ENCODE data around the gene SCN1B.
"Not testable (repeated sequence)": the region's sequence is repeated elsewhere in the genome, so short reads cannot be mapped to it uniquely, and the experiment has no call there.

The SCN1B gene

GRCh38 chr19:35013820-35014754 lies 16.2 kb upstream of the SCN1B start:
- in situ Hi-C loops (cut with HindIII; ENCODE audit: low pct_ligation_motif_present, low pct_unique_long_range_greater_than_20kb, low sequenced_read_pairs): no loop called here
- DNase-seq: no peak

GRCh38 chr19:35014774-35015173 lies 15.5 kb upstream of the SCN1B start:
- DNase-seq; in situ Hi-C loops (cut with HindIII; ENCODE audit: low pct_ligation_motif_present, low pct_unique_long_range_greater_than_20kb, low sequenced_read_pairs): not testable (repeated sequence)

GRCh38 chr19:35015270-35015953 lies 14.9 kb upstream of the SCN1B start:
- no peak for DNase-seq
- in situ Hi-C loops (cut with HindIII; ENCODE audit: low pct_ligation_motif_present, low pct_unique_long_range_greater_than_20kb, low sequenced_read_pairs): no loop called here

GRCh38 chr19:35015954-35016351 lies 14.3 kb upstream of the SCN1B start:
- in situ Hi-C loops (cut with HindIII; ENCODE audit: low pct_ligation_motif_present, low pct_unique_long_range_greater_than_20kb, low sequenced_read_pairs): no loop called here
- DNase-seq: no peak

GRCh38 chr19:35017507-35017906 lies 12.8 kb upstream of the SCN1B start:
- in situ Hi-C loops (cut with HindIII; ENCODE audit: low pct_ligation_motif_present, low pct_unique_long_range_greater_than_20kb, low sequenced_read_pairs): no loop called here
- DNase-seq: no peak

GRCh38 chr19:35018379-35018778 lies 11.9 kb upstream of the SCN1B start:
- in situ Hi-C loops (cut with HindIII; ENCODE audit: low pct_ligation_motif_present, low pct_unique_long_range_greater_than_20kb, low sequenced_read_pairs): no loop called here
- no peak for DNase-seq

- in situ Hi-C loops (cut with HindIII; ENCODE audit: low pct_ligation_motif_present, low pct_unique_long_range_greater_than_20kb, low sequenced_read_pairs): no loop called here
- DNase-seq: no peak
Observed at GRCh38 chr19:35019144-35019543, 11.1 kb upstream of the SCN1B start.

- DNase-seq: no peak
- in situ Hi-C loops (cut with HindIII; ENCODE audit: low pct_ligation_motif_present, low pct_unique_long_range_greater_than_20kb, low sequenced_read_pairs): no loop called here
Observed at GRCh38 chr19:35021016-35021415, 9.3 kb upstream of the SCN1B start.

- in situ Hi-C loops (cut with HindIII; ENCODE audit: low pct_ligation_motif_present, low pct_unique_long_range_greater_than_20kb, low sequenced_read_pairs): no loop called here
- DNase-seq: no peak
Observed at GRCh38 chr19:35021596-35021995, 8.7 kb upstream of the SCN1B start.

- no peak for DNase-seq
Observed at GRCh38 chr19:35022460-35022859, 7.8 kb upstream of the SCN1B start.

GRCh38 chr19:35023428-35023827 lies 6.8 kb upstream of the SCN1B start:
- no peak for DNase-seq

More at GRCh38 chr19:35022460-35022859, 7.8 kb upstream of the SCN1B start:
- in situ Hi-C loops (cut with HindIII; ENCODE audit: low pct_ligation_motif_present, low pct_unique_long_range_greater_than_20kb, low sequenced_read_pairs): no loop called here

GRCh38 chr19:35024095-35024494 lies 6.2 kb upstream of the SCN1B start:
- in situ Hi-C loops (cut with HindIII; ENCODE audit: low pct_ligation_motif_present, low pct_unique_long_range_greater_than_20kb, low sequenced_read_pairs): no loop called here
- DNase-seq: no peak

More at GRCh38 chr19:35023428-35023827, 6.8 kb upstream of the SCN1B start:
- in situ Hi-C loops (cut with HindIII; ENCODE audit: low pct_ligation_motif_present, low pct_unique_long_range_greater_than_20kb, low sequenced_read_pairs): no loop called here

GRCh38 chr19:35025969-35026368 lies 4.3 kb upstream of the SCN1B start:
- no peak for DNase-seq
- in situ Hi-C loops (cut with HindIII; ENCODE audit: low pct_ligation_motif_present, low pct_unique_long_range_greater_than_20kb, low sequenced_read_pairs): no loop called here

GRCh38 chr19:35026418-35026817 lies 3.9 kb upstream of the SCN1B start:
- in situ Hi-C loops (cut with HindIII; ENCODE audit: low pct_ligation_motif_present, low pct_unique_long_range_greater_than_20kb, low sequenced_read_pairs): no loop called here
- DNase-seq: no peak

GRCh38 chr19:35027009-35027408 lies 3.3 kb upstream of the SCN1B start:
- in situ Hi-C loops (cut with HindIII; ENCODE audit: low pct_ligation_motif_present, low pct_unique_long_range_greater_than_20kb, low sequenced_read_pairs): no loop called here
- DNase-seq: no peak

GRCh38 chr19:35027851-35028599 lies 2.2 kb upstream of the SCN1B start:
- no peak for DNase-seq
- in situ Hi-C loops (cut with HindIII; ENCODE audit: low pct_ligation_motif_present, low pct_unique_long_range_greater_than_20kb, low sequenced_read_pairs): no loop called here

- in situ Hi-C loops (cut with HindIII; ENCODE audit: low pct_ligation_motif_present, low pct_unique_long_range_greater_than_20kb, low sequenced_read_pairs); DNase-seq: not testable (repeated sequence)
Observed at GRCh38 chr19:35028600-35028885, 1.7 kb upstream of the SCN1B start.

- in situ Hi-C loops (cut with HindIII; ENCODE audit: low pct_ligation_motif_present, low pct_unique_long_range_greater_than_20kb, low sequenced_read_pairs); DNase-seq: not testable (repeated sequence)
Observed at GRCh38 chr19:35029275-35029736, 964 bp upstream of the SCN1B start.

- no peak for DNase-seq
- in situ Hi-C loops (cut with HindIII; ENCODE audit: low pct_ligation_motif_present, low pct_unique_long_range_greater_than_20kb, low sequenced_read_pairs): no loop called here
Observed at GRCh38 chr19:35029737-35030256, 473 bp upstream of the SCN1B start.

Data from ACHN (cell line).